Skeletal muscle cell (primary cell): ENCODE measurements around the gene OR5L2.
"Not testable (repeated sequence)": the region's sequence is repeated elsewhere in the genome, so short reads cannot be mapped to it uniquely, and the experiment has no call there.

Source experiments
- DNase-seq: peaks from one replicate; pipeline ENCODE4 v3.0.0-alpha.2; 2010; ENCODE audit warnings: low read depth
- H3K4me3 ChIP-seq: 2 replicates; pipeline ENCODE4 v1.5.1; 2011; ENCODE audit warnings: low read depth, mild to moderate bottlenecking, control low read depth, low read length, moderate library complexity

Gene OR5L2

GRCh38 chr11:55826919-55827318 is at the start of gene OR5L2:
Gene OR5L2, plus strand, starts transcription at chr11:55827219. Its CDS starts 0 bp downstream, at chr11:55827219.
- H3K4me3 ChIP-seq = no peak within 1 kb of the TSS
- DNase-seq = no peak

GRCh38 chr11:55791606-55792005 is 35.4 kb upstream of the OR5L2 start:
- no peak overlapping the region for H3K4me3 ChIP-seq

GRCh38 chr11:55793321-55793720 is 33.7 kb upstream of the OR5L2 start:
- no peak for DNase-seq
- H3K4me3 ChIP-seq = no peak overlapping the region

More at GRCh38 chr11:55791606-55792005, 35.4 kb upstream of the OR5L2 start:
- no peak for DNase-seq

GRCh38 chr11:55795256-55795655 is 31.8 kb upstream of the OR5L2 start, which contains the start of gene OR5D14:
Gene OR5D14, plus strand, starts transcription at chr11:55795556. Its CDS starts 0 bp downstream, at chr11:55795556.
- DNase-seq = no peak
- no peak within 1 kb of the TSS for H3K4me3 ChIP-seq

GRCh38 chr11:55806248-55806647 is 20.8 kb upstream of the OR5L2 start:
- DNase-seq = no peak
- no peak overlapping the region for H3K4me3 ChIP-seq

GRCh38 chr11:55811067-55811466 is 16.0 kb upstream of the OR5L2 start, which contains the start of gene OR5L1:
Gene OR5L1, plus strand, starts transcription at chr11:55811367. Its CDS starts 100 bp downstream, at chr11:55811467.
- H3K4me3 ChIP-seq = no peak within 1 kb of the TSS

GRCh38 chr11:55819330-55819729 is 7.7 kb upstream of the OR5L2 start, which contains the start of gene OR5D18:
Gene OR5D18, plus strand, starts transcription at chr11:55819630. Its CDS starts 0 bp downstream, at chr11:55819630.
- no peak for DNase-seq
- H3K4me3 ChIP-seq = no peak within 1 kb of the TSS

More at GRCh38 chr11:55811067-55811466, 16.0 kb upstream of the OR5L2 start, which contains the start of gene OR5L1:
- no peak for DNase-seq

- no peak within 1 kb of the TSS for H3K4me3 ChIP-seq
- DNase-seq = no peak
These were observed 11.4 kb downstream of the OR5L2 start, which contains the start of gene OR5D16 for GRCh38 chr11:55838452-55838851. Gene OR5D16, plus strand, starts transcription at chr11:55838752. Its CDS starts 0 bp downstream, at chr11:55838752.

GRCh38 chr11:55847453-55847852 is 20.4 kb downstream of the OR5L2 start:
- H3K4me3 ChIP-seq = no peak overlapping the region

GRCh38 chr11:55849037-55849436 is 22.0 kb downstream of the OR5L2 start:
- no peak for DNase-seq
- no peak overlapping the region for H3K4me3 ChIP-seq

More at GRCh38 chr11:55847453-55847852, 20.4 kb downstream of the OR5L2 start:
- no peak for DNase-seq

- no peak overlapping the region for H3K4me3 ChIP-seq
- DNase-seq = no peak
These were observed 25.1 kb downstream of the OR5L2 start for GRCh38 chr11:55852141-55852540.

GRCh38 chr11:55854704-55855103 is 27.7 kb downstream of the OR5L2 start:
- no peak overlapping the region for H3K4me3 ChIP-seq
- no peak for DNase-seq

GRCh38 chr11:55867354-55867753 is 40.3 kb downstream of the OR5L2 start:
- DNase-seq, H3K4me3 ChIP-seq: not testable (repeated sequence)

GRCh38 chr11:55872731-55873130 is 45.7 kb downstream of the OR5L2 start:
- H3K4me3 ChIP-seq, DNase-seq: not testable (repeated sequence)

GRCh38 chr11:55873146-55873545 is 46.1 kb downstream of the OR5L2 start:
- H3K4me3 ChIP-seq, DNase-seq: not testable (repeated sequence)
